Prostate gland (tissue), 2 donors: Measurements from ENCODE around the gene AWAT1. TPM values are rescaled to one million over a fixed set of nuclear protein-coding genes. Genes with fewer than 3 reads are reported as not detected.
A peak's percentile ranks its signal among the peaks of the same experiment; 100 is the strongest.
"Not testable (repeated sequence)": the region's sequence is repeated elsewhere in the genome, so short reads cannot be mapped to it uniquely, and the experiment has no call there.

Experiments
- DNase-seq: peaks from one replicate; pipeline ENCODE4 v3.0.0-alpha.2; 2019; ENCODE audit warnings: low spot score
- H3K27ac ChIP-seq, 2 donors: fragments of 200-600 bp; sonication (generic); 2 replicates each; pipeline ENCODE4 v1.5.1; 2017 to 2019
- H3K27me3 ChIP-seq: fragments of 200-600 bp; sonication (generic); replicated peaks from 2 replicates; pipeline ENCODE4 v1.5.1; 2019; ENCODE audit not compliant: insufficient read depth
- H3K36me3 ChIP-seq, 2 donors: fragments of 200-600 bp; sonication (generic); 1 replicate in 1 of 2; 2 replicates in 1 of 2; pipeline versions ENCODE4 v1.5.1 to v1.8.1; 2017 to 2019
- H3K4me1 ChIP-seq: fragments of 200-600 bp; sonication (generic); replicated peaks from 2 replicates; pipeline ENCODE4 v1.5.1; 2019
- H3K4me3 ChIP-seq, 2 donors: fragments of 200-600 bp; sonication (generic); 2 replicates each; pipeline ENCODE4 v1.5.1; 2017 to 2019
- H3K9me3 ChIP-seq: fragments of 200-600 bp; sonication (generic); 2 replicates; pipeline ENCODE4 v1.5.1; 2017
- POLR2A ChIP-seq: fragments of 450-650 bp; IDR thresholded peaks from one replicate; pipeline ENCODE4 v1.6.1; 2016; ENCODE audit warnings: antibody characterized with exemption, mild to moderate bottlenecking
- POLR2AphosphoS5 ChIP-seq: sonication (generic); formaldehyde crosslinking; IDR thresholded peaks from one replicate; pipeline ENCODE4 v1.6.1; 2017; ENCODE audit warnings: antibody characterized with exemption
- WGBS: methylation state at CpG from one replicate; pipeline ENCODE4 v1.1.5; 2018; 5-methylcytosine and 5-hydroxymethylcytosine counted together
- intact Hi-C: fragments of 100-400 bp; cut with DNase I; formaldehyde crosslinking; loops from one replicate; pipeline ENCODE4 v1.14.2; 2022
- total RNA-seq, 2 donors: library from RNA; depleted of rRNA; stranded (reverse); fragments of >200 nt; gene quantifications; one replicate each; pipeline ENCODE4 v1.1.0, GENCODE V29; 2016
- TF ChIP-seq, protein P1 (sequence below), 4 experiments: fragments of 200-600 bp in 2 of 4; fragments of 450-650 bp in 2 of 4; sonication (generic) in 2 of 4; IDR thresholded peaks; 1 replicate in 3 of 4; 2 replicates in 1 of 4; pipeline ENCODE4 v1.5.1; 2016 to 2019; ENCODE audit warnings: antibody characterized with exemption in 4 of 4, mild to moderate bottlenecking in 2 of 4, moderate library complexity in 2 of 4

AWAT1 gene
- total RNA-seq, 2 donors from 2014 or later, result not detected

DNA sequence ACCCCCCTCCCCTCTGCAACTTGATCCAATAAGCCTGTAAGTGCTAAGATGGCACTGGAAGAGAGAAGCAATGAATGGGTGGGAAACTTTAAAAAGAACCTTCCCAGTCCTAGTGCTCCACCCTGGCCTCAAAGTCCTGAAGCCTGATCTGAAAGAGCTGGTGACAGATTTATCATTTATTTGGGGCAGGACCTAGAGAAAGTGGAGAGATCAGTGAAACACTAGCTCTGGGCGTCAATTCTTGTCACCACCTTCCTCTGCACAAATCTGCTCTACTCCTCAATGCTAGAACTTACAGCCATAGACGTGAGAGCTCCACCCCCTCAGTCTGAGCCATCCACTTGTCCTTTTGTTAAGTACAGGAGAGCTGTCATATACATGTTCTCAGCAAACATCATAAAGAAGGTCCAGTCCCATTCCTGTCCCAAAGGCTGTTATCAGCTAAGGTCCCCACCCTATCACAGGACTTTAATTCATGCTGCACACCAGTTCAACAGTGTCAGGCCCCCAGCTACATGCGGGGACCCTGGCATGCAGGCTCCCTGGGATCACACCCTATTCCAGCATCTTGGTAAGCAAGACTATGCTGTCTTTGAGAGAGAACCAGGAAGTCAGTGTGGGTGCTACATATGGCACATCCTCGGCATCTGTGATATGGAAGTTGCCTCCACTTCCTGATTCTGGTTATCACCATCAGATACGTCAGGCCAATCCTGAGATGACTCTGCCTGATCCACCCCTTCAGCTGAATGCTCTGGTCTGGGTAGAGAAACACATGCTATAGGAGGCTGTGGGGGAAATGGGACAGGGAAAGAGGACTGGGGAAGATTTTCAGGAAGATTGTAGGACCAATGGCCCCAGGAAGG, 23.2 kb downstream of the AWAT1 start:
- TF ChIP-seq POLR2A (no peak), POLR2AphosphoS5 (no peak)
- TF ChIP-seq, protein P1, sequence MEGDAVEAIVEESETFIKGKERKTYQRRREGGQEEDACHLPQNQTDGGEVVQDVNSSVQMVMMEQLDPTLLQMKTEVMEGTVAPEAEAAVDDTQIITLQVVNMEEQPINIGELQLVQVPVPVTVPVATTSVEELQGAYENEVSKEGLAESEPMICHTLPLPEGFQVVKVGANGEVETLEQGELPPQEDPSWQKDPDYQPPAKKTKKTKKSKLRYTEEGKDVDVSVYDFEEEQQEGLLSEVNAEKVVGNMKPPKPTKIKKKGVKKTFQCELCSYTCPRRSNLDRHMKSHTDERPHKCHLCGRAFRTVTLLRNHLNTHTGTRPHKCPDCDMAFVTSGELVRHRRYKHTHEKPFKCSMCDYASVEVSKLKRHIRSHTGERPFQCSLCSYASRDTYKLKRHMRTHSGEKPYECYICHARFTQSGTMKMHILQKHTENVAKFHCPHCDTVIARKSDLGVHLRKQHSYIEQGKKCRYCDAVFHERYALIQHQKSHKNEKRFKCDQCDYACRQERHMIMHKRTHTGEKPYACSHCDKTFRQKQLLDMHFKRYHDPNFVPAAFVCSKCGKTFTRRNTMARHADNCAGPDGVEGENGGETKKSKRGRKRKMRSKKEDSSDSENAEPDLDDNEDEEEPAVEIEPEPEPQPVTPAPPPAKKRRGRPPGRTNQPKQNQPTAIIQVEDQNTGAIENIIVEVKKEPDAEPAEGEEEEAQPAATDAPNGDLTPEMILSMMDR (IDR thresholded peaks at IDR 0.05), result no peak
- WGBS, result 84% methylated on average over 5 of the region's 5 CpGs

DNA sequence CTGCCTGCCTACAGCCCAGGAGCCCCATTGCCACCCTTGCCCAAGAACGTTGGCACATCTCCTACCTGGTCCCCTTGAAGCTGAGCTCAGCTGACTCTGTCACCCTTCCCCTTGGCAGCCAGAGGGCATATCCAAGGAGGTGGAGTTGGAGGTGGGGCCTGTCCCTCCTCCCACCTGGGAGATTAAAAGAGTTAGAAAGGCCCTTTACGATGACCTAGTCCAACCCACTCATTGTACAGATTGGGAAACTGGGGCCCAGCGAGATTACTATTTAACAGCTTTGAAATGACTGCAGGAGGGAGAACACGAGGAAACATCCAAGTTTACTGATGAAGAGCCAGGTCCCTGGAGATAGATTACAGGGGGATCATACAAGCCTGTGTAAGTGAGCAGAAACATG, 25.6 kb downstream of the AWAT1 start, which contains the start of gene P2RY4:
Gene P2RY4 (minus strand): TSS at position 101 of the 400 bp plus-strand sequence. CDS start 580 bp downstream, outside the sequence.
- intact Hi-C loops, result no loop called here
- no peaks in the 10 kb centered on the region for H3K9me3 ChIP-seq
- no peak for DNase-seq

More for the DNA sequence above, 23.2 kb downstream of the AWAT1 start:
- Histone ChIP-seq H3K27ac (no peak overlapping the region), H3K4me3 (no peak overlapping the region), H3K27me3 (no peaks in the 10 kb centered on the region), H3K36me3 (no peaks in the 10 kb centered on the region), H3K4me1 (no peaks in the 10 kb centered on the region), H3K9me3 (no peaks in the 10 kb centered on the region)
- DNase-seq, result no peak
- intact Hi-C loops, result no loop called here

DNA sequence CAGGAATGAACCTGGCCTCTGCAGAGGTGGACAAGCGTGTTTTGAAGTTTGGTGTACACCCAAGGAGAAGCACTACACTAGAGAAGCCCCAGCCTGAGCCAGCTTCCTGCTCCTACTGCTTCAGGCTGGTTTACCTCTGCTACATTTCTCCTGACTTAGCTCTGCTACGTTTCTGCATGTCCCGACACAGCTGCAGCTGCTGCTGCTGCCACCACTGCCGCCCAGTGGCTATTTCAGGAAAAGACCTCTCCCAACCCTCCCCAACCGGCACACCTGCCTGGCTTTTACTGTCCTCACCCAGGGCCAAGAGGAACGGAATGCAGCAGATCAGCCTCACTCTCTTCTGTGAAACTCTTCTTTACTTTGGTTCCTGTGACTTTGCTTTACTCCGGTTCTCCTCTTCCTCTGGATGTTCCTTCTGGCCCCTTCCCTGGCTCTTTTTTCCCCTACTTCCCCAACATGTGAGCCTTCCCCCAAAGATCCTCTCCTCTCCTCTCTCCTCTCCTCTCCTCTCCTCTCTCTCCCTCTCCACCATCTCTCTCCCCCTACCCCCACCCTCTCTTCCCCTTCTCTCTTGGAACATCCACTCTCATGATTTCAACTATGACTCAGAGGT, 28.6 kb downstream of the AWAT1 start:
- Histone ChIP-seq H3K36me3 (no peaks in the 10 kb centered on the region), H3K4me1 (no peaks in the 10 kb centered on the region), H3K27ac (no peak overlapping the region), H3K27me3 (no peaks in the 10 kb centered on the region), H3K4me3 (no peak overlapping the region), H3K9me3 (no peaks in the 10 kb centered on the region)
- WGBS, result 12% methylated on average over 7 of the region's 7 CpGs
- intact Hi-C loops, result no loop called here
- DNase-seq, result peak; percentile 65
- TF ChIP-seq, protein P1 (IDR thresholded peaks at IDR 0.05), result peak in 3 of 4 experiments; percentile 31 to 70 (median 59)
- TF ChIP-seq POLR2A (no peak), POLR2AphosphoS5 (peak; percentile 42)

More for the DNA sequence above, 25.6 kb downstream of the AWAT1 start, which contains the start of gene P2RY4:
- Histone ChIP-seq H3K27ac (no peak within 1 kb of the TSS), H3K27me3 (no peaks in the 10 kb centered on the region), H3K36me3 (no peaks in the 10 kb centered on the region), H3K4me1 (no peaks in the 10 kb centered on the region), H3K4me3 (no peak within 1 kb of the TSS)
- WGBS, result 62% methylated on average over 4 of the region's 4 CpGs
- TF ChIP-seq POLR2AphosphoS5 (no peak), POLR2A (no peak)

DNA sequence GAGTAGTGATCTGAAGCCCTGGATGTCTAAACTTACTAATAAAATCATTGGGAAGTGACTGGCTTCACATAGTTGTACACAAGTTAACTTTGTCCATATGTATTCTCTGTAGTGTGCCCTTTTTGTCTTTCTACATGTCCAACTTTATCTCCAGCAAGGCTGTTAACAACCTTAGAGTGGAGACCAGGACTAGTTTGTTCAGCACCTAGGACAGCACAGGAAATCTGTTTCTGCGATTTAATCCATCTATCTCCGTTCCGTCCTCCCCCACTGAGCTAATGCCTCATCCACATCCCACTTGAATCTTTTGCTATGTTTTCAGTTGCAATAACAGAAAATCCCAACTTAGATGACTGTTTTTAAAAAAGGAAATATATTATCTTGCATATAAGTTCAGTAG, 30.3 kb downstream of the AWAT1 start:
- Histone ChIP-seq H3K27me3 (no peaks in the 10 kb centered on the region), H3K4me3 (no peak overlapping the region), H3K27ac (no peak overlapping the region), H3K4me1 (no peaks in the 10 kb centered on the region), H3K36me3 (no peaks in the 10 kb centered on the region), H3K9me3 (no peaks in the 10 kb centered on the region)
- intact Hi-C loops, result no loop called here
- DNase-seq, result no peak
- 56% methylated on average over 3 of the region's 3 CpGs for WGBS
- TF ChIP-seq POLR2AphosphoS5, result no peak
- no peak for TF ChIP-seq POLR2A
- TF ChIP-seq, protein P1 (IDR thresholded peaks at IDR 0.05), result no peak

DNA sequence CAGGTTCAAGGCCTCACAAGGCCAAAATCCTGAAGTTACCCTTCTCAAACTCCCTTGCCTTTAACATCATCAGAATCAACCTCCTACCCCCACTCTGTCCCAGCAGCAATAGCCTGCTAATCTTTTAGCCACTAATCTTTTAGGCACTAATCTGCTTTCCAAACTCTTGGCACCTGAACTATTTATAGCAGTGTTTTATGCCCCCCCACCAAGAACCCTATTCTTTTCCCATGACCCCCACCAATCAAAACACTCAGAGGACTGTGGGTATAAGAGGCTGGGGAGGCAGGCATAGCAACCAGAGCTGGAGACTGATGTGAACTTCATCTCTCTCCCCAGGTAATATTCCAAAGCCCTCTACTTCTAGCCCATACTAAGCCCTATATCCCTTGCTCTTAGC, 33.6 kb downstream of the AWAT1 start, which contains the start of gene ARR3:
Gene ARR3 (plus strand): TSS at position 301 of the 400 bp plus-strand sequence. CDS start 1,052 bp downstream, outside the sequence.
- Histone ChIP-seq H3K27me3 (no peaks in the 10 kb centered on the region), H3K4me3 (no peak within 1 kb of the TSS), H3K27ac (no peak within 1 kb of the TSS), H3K4me1 (no peaks in the 10 kb centered on the region), H3K9me3 (no peaks in the 10 kb centered on the region), H3K36me3 (no peaks in the 10 kb centered on the region)
- no peak for DNase-seq
- intact Hi-C loops, result no loop called here
- TF ChIP-seq POLR2A, result no peak
- TF ChIP-seq, protein P1 (IDR thresholded peaks at IDR 0.05), result no peak
- TF ChIP-seq POLR2AphosphoS5, result no peak

DNA sequence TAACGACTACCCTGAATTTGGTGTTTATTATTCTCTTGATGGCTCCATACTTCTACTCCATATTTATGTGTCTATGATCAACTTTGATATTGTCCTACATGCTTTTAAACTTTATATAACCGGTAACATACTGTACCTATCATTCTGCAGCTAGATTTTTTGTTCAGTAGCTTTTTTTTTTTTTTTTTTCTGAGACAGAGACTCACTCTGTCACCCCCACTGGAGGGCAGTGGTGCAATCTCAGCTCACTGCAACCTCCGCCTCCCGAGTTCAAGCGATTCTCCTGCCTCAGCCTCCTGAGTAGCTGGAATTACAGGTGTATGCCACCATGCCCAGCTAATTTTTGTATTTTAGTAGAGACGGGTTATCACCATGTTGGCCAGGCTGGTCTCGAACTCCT, 39.6 kb downstream of the AWAT1 start:
- H3K4me3 ChIP-seq, H3K27ac ChIP-seq, H3K9me3 ChIP-seq, H3K27me3 ChIP-seq, intact Hi-C loops, H3K36me3 ChIP-seq, DNase-seq, H3K4me1 ChIP-seq: not testable (repeated sequence)
- WGBS, result 77% methylated on average over 7 of the region's 7 CpGs
